ENCODE data around the gene ADGRA3. TPM values are rescaled to one million over a fixed set of nuclear protein-coding genes. Genes with fewer than 3 reads are reported as not detected.

ADGRA3 gene
- total and polyA plus RNA-seq, 2 of the 13 experiments (the other 11 are each of a cell fraction or from before 2014, with no cell fraction given), result 32.2 to 40.8 TPM

- peaks cover 2 to 6% of the 10 kb centered on the region in 2 experiments; a peak in 3 of 5 replicates for H3K36me3 ChIP-seq (replicated peaks in 1 of 2; ENCODE audit: control insufficient read depth in 1 of 2, insufficient read depth in 2 of 2, low read length in 2 of 2)
- ATAC-seq (peak; percentile 88), DNase-seq (ENCODE audit: low spot score) (peak; percentile 92), FAIRE-seq (peak; percentile 96)
- H3K27me3 ChIP-seq (ENCODE audit: control insufficient read depth in 1 of 2, insufficient read depth in 2 of 2, low read length in 2 of 2), result no peaks in the 10 kb centered on the region
- H3K4me3 ChIP-seq (replicated peaks in 1 of 3; ENCODE audit: insufficient read depth in 1 of 3, low read depth in 2 of 3, low read length in 3 of 3), result peak overlapping the region in 1 of 3 experiments; percentile 18; a peak in 1 of 6 replicates
- peak overlapping the region; percentile 52 for H3K4me2 ChIP-seq (ENCODE audit: low read depth, low read length)
- H2AFZ ChIP-seq (ENCODE audit: low read length), result no peak overlapping the region
- H4K20me1 ChIP-seq (ENCODE audit: insufficient read depth, low read length), result no peaks in the 10 kb centered on the region
- CTCF ChIA-PET (ENCODE audit: low intra/inter-chr PET ratio, low total read pairs), result no interaction called here
- no peaks in the 10 kb centered on the region for H3K9me3 ChIP-seq (ENCODE audit: low read length)
- H3K79me2 ChIP-seq (ENCODE audit: insufficient read depth, low read length), result peaks cover 2% of the 10 kb centered on the region
- intact Hi-C loops (cut with micrococcal nuclease; ENCODE audit: unreplicated experiment) (loop anchor here (1.0 kb wide), 1 partner anchor 34 kb away; no protein-coding TSS in a partner anchor), in situ Hi-C loops (cut with HindIII; ENCODE audit: extremely low pct_ligation_motif_present, low pct_unique_long_range_greater_than_20kb) (no loop called here)
- POLR2A ChIA-PET, result interaction anchor here (0.7 to 1.3 kb wide), 3 partner anchors 22 to 59 kb away, joined by 3 to 20 read pairs (median 4); partner anchors contain the start of gene ADGRA3
- H3K4me1 ChIP-seq (ENCODE audit: insufficient read depth, low read length), result peaks cover 82% of the 10 kb centered on the region
- 25% methylated on average over 3 of the region's 3 CpGs for WGBS (ENCODE audit: low lambda C conversion rate)
- peak overlapping the region; percentile 26 for H3K9ac ChIP-seq (ENCODE audit: insufficient read depth, low read depth, low read length)
- no TSS peak for BruUV-seq (replicated peaks)
- H3K27ac ChIP-seq (ENCODE audit: extremely low read length, insufficient read depth, low read length), result peak overlapping the region; percentile 84
- 0 out of 4 replicates have a peak, but pooled peaks of 1 of the 2 experiments have one; percentile 20 for TF ChIP-seq POLR2A (IDR thresholded peaks at IDR 0.05; ENCODE audit: insufficient read depth in 1 of 2, low read depth in 2 of 2, low read length in 2 of 2)
- TF ChIP-seq MAFG (CRISPR knock-in tag; IDR thresholded peaks at IDR 0.05), result no peak
- TF ChIP-seq SIN3A (IDR thresholded peaks at IDR 0.05; ENCODE audit: borderline replicate concordance, low read depth, low read length), result no peak
- no peak for TF ChIP-seq ZBTB3 (CRISPR knock-in tag; IDR thresholded peaks at IDR 0.05; ENCODE audit: borderline replicate concordance, low read depth)
- peak; percentile 72; the same call in 1 of the 2 replicates for TF ChIP-seq KDM6A (CRISPR knock-in tag; IDR thresholded peaks at IDR 0.05; ENCODE audit: low read depth)
- no peak for TF ChIP-seq GZF1 (CRISPR knock-in tag; IDR thresholded peaks at IDR 0.05)
- TF ChIP-seq MLX (CRISPR knock-in tag; IDR thresholded peaks at IDR 0.05), result peak; percentile 50; the same call in 1 of the 2 replicates
- peak; percentile 94 for TF ChIP-seq ZMYM4 (CRISPR knock-in tag; IDR thresholded peaks at IDR 0.05)
- TF ChIP-seq MYNN (CRISPR knock-in tag; IDR thresholded peaks at IDR 0.05; ENCODE audit: low read depth), result no peak
- TF ChIP-seq MAFK (conservative IDR thresholded peaks at IDR 0.05 in 1 of 2, IDR thresholded peaks at IDR 0.05 in 1 of 2; ENCODE audit: low read length in 2 of 2), result peak; percentile 5 to 50; a peak in 2 of 4 replicates
- TF ChIP-seq ZNF660 (CRISPR knock-in tag; IDR thresholded peaks at IDR 0.05; ENCODE audit: borderline replicate concordance, low read depth), result no peak
- no peak for TF ChIP-seq LBX2 (CRISPR knock-in tag; IDR thresholded peaks at IDR 0.05; ENCODE audit: borderline replicate concordance)
- TF ChIP-seq IKZF5 (CRISPR knock-in tag; IDR thresholded peaks at IDR 0.05), result peak; percentile 85
- TF ChIP-seq RELA (CRISPR knock-in tag; IDR thresholded peaks at IDR 0.05), result 0 out of 2 replicates have a peak, but pooled peaks have one; percentile 32
- TF ChIP-seq ZNF570 (CRISPR knock-in tag; IDR thresholded peaks at IDR 0.05; ENCODE audit: borderline replicate concordance), result no peak
- no peak for TF ChIP-seq IRX3 (CRISPR knock-in tag; IDR thresholded peaks at IDR 0.05; ENCODE audit: borderline replicate concordance, low read depth)
- TF ChIP-seq IKZF1 (IDR thresholded peaks at IDR 0.05), result no peak
- no peak for TF ChIP-seq RNF219 (CRISPR knock-in tag; IDR thresholded peaks at IDR 0.05)
These were observed 59.6 kb downstream of the ADGRA3 start for GRCh38 chr4:22456291-22456690.
